Caco-2 (cell line): ENCODE measurements around the gene LIFR. TPM values are rescaled to one million over a fixed set of nuclear protein-coding genes. Genes with fewer than 3 reads are reported as not detected.

Experiments used
- BruUV-seq: library from RNA; stranded (reverse); fragments of 400-500 nt; replicated peaks from 2 replicates; lab custom pipeline; 2021; lab: Mats Ljungman, UMichigan
- CTCF ChIA-PET: fragments of 300-600 bp; sonication (Branson Sonifier 250); formaldehyde crosslinking; loops from one replicate; lab custom pipeline; 2022; ENCODE audit warnings: antibody characterized with exemption; lab: Charles Lee
- POLR2A ChIA-PET: fragments of 300-600 bp; sonication (Branson Sonifier 250); formaldehyde crosslinking; loops from one replicate; lab custom pipeline; 2022; ENCODE audit warnings: antibody characterized with exemption; lab: Charles Lee
- DNase-seq, 2 experiments: peaks; one replicate each; pipeline versions ENCODE4 v3.0.0 to v3.0.0-alpha.2; 2020 to 2022
- H3K27me3 ChIP-seq: replicated peaks from 2 replicates; pipeline ENCODE4 v1.6.0; 2011; ENCODE audit warnings: low read length; ENCODE audit not compliant: control insufficient read depth, insufficient read depth
- H3K36me3 ChIP-seq: 2 replicates; pipeline ENCODE4 v1.5.1; 2011; ENCODE audit warnings: low read length; ENCODE audit not compliant: control insufficient read depth, insufficient read depth
- H3K4me1 ChIP-seq: fragments of 250-450 bp; sonication (Bioruptor Pico); 2 replicates; pipeline ENCODE4 v1.5.1; 2020; ENCODE audit warnings: mild to moderate bottlenecking
- H3K4me3 ChIP-seq: 2 replicates; pipeline ENCODE4 v1.5.1; 2011; ENCODE audit warnings: low read depth, mild to moderate bottlenecking, control low read depth, low read length
- H3K9me3 ChIP-seq: fragments of 250-450 bp; sonication (Bioruptor Pico); 2 replicates; pipeline ENCODE4 v1.5.1; 2020; ENCODE audit warnings: mild to moderate bottlenecking, moderate library complexity
- H3K27ac Mint-ChIP-seq: one replicate; pipeline ENCODE4 v1.8.0; 2022; ENCODE audit warnings: mixed read lengths; ENCODE audit not compliant: unreplicated experiment
- H3K27me3 Mint-ChIP-seq: one replicate; pipeline ENCODE4 v1.8.0; 2022; ENCODE audit warnings: mixed read lengths; ENCODE audit not compliant: insufficient read depth, unreplicated experiment
- H3K36me3 Mint-ChIP-seq: one replicate; pipeline ENCODE4 v1.8.0; 2022; ENCODE audit warnings: mild to moderate bottlenecking, mixed read lengths; ENCODE audit not compliant: insufficient read depth, unreplicated experiment
- H3K4me1 Mint-ChIP-seq: one replicate; pipeline ENCODE4 v1.8.0; 2022; ENCODE audit warnings: low read depth, mixed read lengths; ENCODE audit not compliant: unreplicated experiment
- H3K4me3 Mint-ChIP-seq: one replicate; pipeline ENCODE4 v1.8.0; 2022; ENCODE audit warnings: mild to moderate bottlenecking, moderate library complexity, mixed read lengths; ENCODE audit not compliant: unreplicated experiment
- H3K9me3 Mint-ChIP-seq: one replicate; pipeline ENCODE4 v1.8.0; 2022; ENCODE audit warnings: mixed read lengths; ENCODE audit not compliant: unreplicated experiment
- CTCF ChIP-seq, 2 experiments: fragments of 200-600 bp in 1 of 2; IDR thresholded peaks; 1 replicate in 1 of 2; 2 replicates in 1 of 2; pipeline versions ENCODE4 v1.5.1 to v1.8.0; 2011 to 2022; ENCODE audit warnings: antibody characterized with exemption in 1 of 2, control low read depth in 1 of 2, inconsistent platforms in 1 of 2, low read depth in 1 of 2, low read length in 1 of 2, mild to moderate bottlenecking in 1 of 2, moderate library complexity in 1 of 2; ENCODE audit not compliant: insufficient read depth in 1 of 2, severe bottlenecking in 1 of 2, unreplicated experiment in 1 of 2
- intact Hi-C: fragments of 100-400 bp; cut with micrococcal nuclease; formaldehyde crosslinking; loops from one replicate; pipeline ENCODE4 v1.10.0; 2022; ENCODE audit not compliant: unreplicated experiment
- total RNA-seq: library from RNA; stranded (reverse); gene quantifications from 2 replicates; pipeline ENCODE4 v1.2.3, GENCODE V29; 2022

LIFR gene
- total RNA-seq, 1 experiment from 2014 or later: 5.1 TPM

- TSS peak; percentile 75 for BruUV-seq
- H3K27me3 ChIP-seq: no peaks in the 10 kb centered on the region
- Mint-ChIP-seq H3K9me3 (peaks cover 14% of the 10 kb centered on the region), H3K27me3 (no peaks in the 10 kb centered on the region), H3K36me3 (peaks cover 35% of the 10 kb centered on the region), H3K27ac (peak overlapping the region; percentile 93), H3K4me1 (peaks cover 58% of the 10 kb centered on the region), H3K4me3 (peak overlapping the region; percentile 60)
- DNase-seq: peak; percentile 58 to 75
- POLR2A ChIA-PET: interaction anchor here (1.1 to 1.4 kb wide), 3 partner anchors 8 to 61 kb away, joined by 5 to 11 read pairs (median 6); no protein-coding TSS in a partner anchor
- no peak for TF ChIP-seq CTCF (IDR thresholded peaks at IDR 0.05; ENCODE audit: insufficient read depth in 1 of 2, low read depth in 1 of 2, low read length in 1 of 2, severe bottlenecking in 1 of 2, unreplicated experiment in 1 of 2)
- no peaks in the 10 kb centered on the region; the same call in 1 of the 2 replicates for H3K9me3 ChIP-seq
- H3K4me3 ChIP-seq: no peak overlapping the region
- CTCF ChIA-PET: interaction anchor here (0.8 to 1.9 kb wide), 3 partner anchors 9 to 178 kb away, joined by 4 to 6 read pairs (median 5); no protein-coding TSS in a partner anchor
- no peaks in the 10 kb centered on the region for H3K36me3 ChIP-seq
- peaks cover 65% of the 10 kb centered on the region for H3K4me1 ChIP-seq
- intact Hi-C loops: loop anchor here (1.0 to 5.0 kb wide), 4 partner anchors 9 to 68 kb away; no protein-coding TSS in a partner anchor
Observed at GRCh38 chr5:38598994-38599617, 42.7 kb upstream of the LIFR start.

- Histone ChIP-seq H3K4me1 (peaks cover 61% of the 10 kb centered on the region), H3K36me3 (no peaks in the 10 kb centered on the region), H3K4me3 (no peak overlapping the region), H3K9me3 (no peaks in the 10 kb centered on the region; the same call in 1 of the 2 replicates), H3K27me3 (no peaks in the 10 kb centered on the region)
- BruUV-seq: no TSS peak
- H3K27me3 Mint-ChIP-seq: no peaks in the 10 kb centered on the region
- H3K36me3 Mint-ChIP-seq: peaks cover 35% of the 10 kb centered on the region
- ChIA-PET POLR2A (interaction anchor here (1.1 to 1.4 kb wide), 3 partner anchors 9 to 62 kb away, joined by 5 to 11 read pairs (median 6); no protein-coding TSS in a partner anchor), CTCF (interaction anchor here (0.7 to 1.9 kb wide), 3 partner anchors 9 to 157 kb away, joined by 4 to 6 read pairs (median 4); no protein-coding TSS in a partner anchor)
- peaks cover 14% of the 10 kb centered on the region for H3K9me3 Mint-ChIP-seq
- peak overlapping the region; percentile 93 for H3K27ac Mint-ChIP-seq
- peak overlapping the region; percentile 60 for H3K4me3 Mint-ChIP-seq
- peaks cover 58% of the 10 kb centered on the region for H3K4me1 Mint-ChIP-seq
- TF ChIP-seq CTCF (IDR thresholded peaks at IDR 0.05; ENCODE audit: insufficient read depth in 1 of 2, low read depth in 1 of 2, low read length in 1 of 2, severe bottlenecking in 1 of 2, unreplicated experiment in 1 of 2): no peak
- intact Hi-C loops: loop anchor here (2.0 to 5.0 kb wide), 2 partner anchors 46 to 68 kb away; no protein-coding TSS in a partner anchor
- no peak for DNase-seq
Observed at GRCh38 chr5:38598296-38598993, 42.0 kb upstream of the LIFR start.

GRCh38 chr5:38596981-38597380, 40.5 kb upstream of the LIFR start:
- peaks cover 26% of the 10 kb centered on the region for H3K36me3 Mint-ChIP-seq
- ChIA-PET CTCF (no interaction called here), POLR2A (no interaction called here)
- H3K4me1 Mint-ChIP-seq: peaks cover 51% of the 10 kb centered on the region
- Histone ChIP-seq H3K4me3 (no peak overlapping the region), H3K36me3 (no peaks in the 10 kb centered on the region), H3K4me1 (peaks cover 59% of the 10 kb centered on the region), H3K9me3 (no peaks in the 10 kb centered on the region; the same call in 1 of the 2 replicates), H3K27me3 (no peaks in the 10 kb centered on the region)
- BruUV-seq: no TSS peak
- H3K4me3 Mint-ChIP-seq: no peak overlapping the region
- intact Hi-C loops: loop anchor here (5.0 kb wide), 1 partner anchor 45 kb away; no protein-coding TSS in a partner anchor
- peaks cover 5% of the 10 kb centered on the region for H3K9me3 Mint-ChIP-seq
- no peak for DNase-seq
- TF ChIP-seq CTCF (IDR thresholded peaks at IDR 0.05; ENCODE audit: insufficient read depth in 1 of 2, low read depth in 1 of 2, low read length in 1 of 2, severe bottlenecking in 1 of 2, unreplicated experiment in 1 of 2): no peak
- H3K27me3 Mint-ChIP-seq: no peaks in the 10 kb centered on the region
- peak overlapping the region; percentile 71 for H3K27ac Mint-ChIP-seq
